ENCODE data around the gene BRSK2. TPM values are rescaled to one million over a fixed set of nuclear protein-coding genes. Genes with fewer than 3 reads are reported as not detected.

The BRSK2 gene
- total and polyA plus RNA-seq, 2 experiments from 2014 or later, result 4.7 to 13.6 TPM

DNA sequence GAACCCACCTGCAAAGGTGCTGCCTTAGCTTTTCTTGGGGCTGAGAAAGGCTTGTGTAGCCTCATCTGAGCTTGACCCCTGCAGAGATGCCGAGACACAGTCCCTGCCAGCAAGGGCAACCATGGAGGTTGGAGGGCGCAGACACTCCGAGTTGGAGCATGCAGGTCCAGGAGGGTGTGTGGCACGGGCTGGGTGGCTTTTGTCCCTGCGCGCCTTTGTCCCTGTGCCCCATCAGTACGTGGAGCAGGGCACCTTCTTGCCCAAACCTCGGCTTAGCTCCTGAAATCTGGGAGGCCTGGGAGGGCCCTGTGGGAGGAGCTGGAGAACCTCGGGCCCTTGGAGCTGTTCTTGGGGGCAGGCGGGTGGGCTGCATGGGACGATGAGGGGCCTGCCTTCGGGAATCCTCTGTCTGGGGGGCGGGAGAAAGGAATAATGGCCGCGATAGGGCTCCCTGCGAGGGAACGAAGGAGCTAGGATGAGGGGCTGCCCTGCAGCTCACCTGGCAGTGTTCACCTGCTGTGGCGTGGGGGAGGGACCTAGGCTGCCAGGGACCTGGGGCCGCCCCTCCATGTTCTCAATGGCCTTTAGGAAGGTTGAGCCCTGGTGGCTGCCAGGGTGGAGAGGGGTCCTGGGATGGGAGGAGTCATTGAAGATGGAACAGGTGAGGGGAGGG is 3.4 kb downstream of the BRSK2 start:
- Histone ChIP-seq H3K4me3 (no peak overlapping the region), H4K20me1 (ENCODE audit: insufficient read depth, poor library complexity, severe bottlenecking) (no peaks in the 10 kb centered on the region)
- WGBS (ENCODE audit: low lambda C conversion rate, missing lambda C conversion rate), result 96% methylated on average over 13 of the region's 19 CpGs

DNA sequence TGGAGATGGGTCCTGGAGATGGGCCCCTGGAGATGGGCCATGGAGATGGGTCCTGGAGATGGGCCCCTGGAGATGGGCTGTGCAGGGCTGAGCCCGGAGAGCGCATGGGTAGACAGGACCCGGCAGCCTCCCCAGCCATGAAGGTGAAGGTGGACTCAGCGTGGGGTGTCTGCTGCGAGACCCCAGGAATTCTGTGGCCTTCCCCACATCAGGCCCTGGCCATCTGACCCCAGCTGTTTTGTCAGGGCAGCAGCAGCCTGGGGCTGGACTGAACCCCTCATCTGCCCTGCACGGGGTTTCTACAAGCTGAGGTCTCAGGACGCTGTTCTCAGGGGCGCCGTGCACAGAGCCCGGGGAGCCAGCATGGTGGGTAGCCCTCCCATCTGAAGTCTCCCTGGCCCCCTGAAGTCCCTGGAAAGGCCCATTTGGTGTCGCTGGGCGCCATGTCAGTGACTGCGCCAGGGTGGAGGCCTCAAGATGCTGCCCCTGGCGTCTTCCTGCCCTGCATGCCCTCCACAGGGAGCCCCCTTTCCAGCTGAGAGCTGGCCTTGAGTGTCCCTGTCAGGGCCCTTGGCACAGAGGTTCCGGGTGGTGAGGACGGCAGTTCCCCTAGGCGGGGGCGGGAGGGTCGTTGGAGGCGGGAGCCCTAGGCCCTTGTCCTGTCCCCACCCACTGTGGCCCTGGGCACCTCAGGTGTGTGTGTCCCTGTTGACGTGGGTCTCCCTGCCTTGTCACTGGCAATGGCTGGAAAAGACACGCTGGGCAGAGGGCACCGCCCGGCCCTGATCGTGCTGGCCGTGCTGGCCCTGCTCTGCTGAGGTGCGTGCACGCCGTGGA is 5.4 kb downstream of the BRSK2 start:
- Histone ChIP-seq H3K4me1 (ENCODE audit: insufficient read depth) (no peaks in the 10 kb centered on the region), H3K9me3 (ENCODE audit: low read depth) (no peaks in the 10 kb centered on the region), H3K9me2 (replicated peaks; ENCODE audit: insufficient read depth) (no peaks in the 10 kb centered on the region), H3K36me3 (replicated peaks; ENCODE audit: insufficient read depth, low read depth) (no peaks in the 10 kb centered on the region), H4K20me1 (ENCODE audit: insufficient read depth, poor library complexity, severe bottlenecking) (no peaks in the 10 kb centered on the region), H3K79me2 (peaks cover 2% of the 10 kb centered on the region), H3K4me2 (no peak overlapping the region), H3K4me3 (no peak overlapping the region), H3K27me3 (peaks cover 18% of the 10 kb centered on the region), H2AFZ (no peak overlapping the region), H3K27ac (no peak overlapping the region)
- TF ChIP-seq EZH2 (IDR thresholded peaks at IDR 0.05; ENCODE audit: borderline replicate concordance) (no peak), EZH2phosphoT487 (IDR thresholded peaks at IDR 0.05; ENCODE audit: low read depth, severe bottlenecking, unreplicated experiment) (no peak)
- TF ChIP-seq, protein P1, sequence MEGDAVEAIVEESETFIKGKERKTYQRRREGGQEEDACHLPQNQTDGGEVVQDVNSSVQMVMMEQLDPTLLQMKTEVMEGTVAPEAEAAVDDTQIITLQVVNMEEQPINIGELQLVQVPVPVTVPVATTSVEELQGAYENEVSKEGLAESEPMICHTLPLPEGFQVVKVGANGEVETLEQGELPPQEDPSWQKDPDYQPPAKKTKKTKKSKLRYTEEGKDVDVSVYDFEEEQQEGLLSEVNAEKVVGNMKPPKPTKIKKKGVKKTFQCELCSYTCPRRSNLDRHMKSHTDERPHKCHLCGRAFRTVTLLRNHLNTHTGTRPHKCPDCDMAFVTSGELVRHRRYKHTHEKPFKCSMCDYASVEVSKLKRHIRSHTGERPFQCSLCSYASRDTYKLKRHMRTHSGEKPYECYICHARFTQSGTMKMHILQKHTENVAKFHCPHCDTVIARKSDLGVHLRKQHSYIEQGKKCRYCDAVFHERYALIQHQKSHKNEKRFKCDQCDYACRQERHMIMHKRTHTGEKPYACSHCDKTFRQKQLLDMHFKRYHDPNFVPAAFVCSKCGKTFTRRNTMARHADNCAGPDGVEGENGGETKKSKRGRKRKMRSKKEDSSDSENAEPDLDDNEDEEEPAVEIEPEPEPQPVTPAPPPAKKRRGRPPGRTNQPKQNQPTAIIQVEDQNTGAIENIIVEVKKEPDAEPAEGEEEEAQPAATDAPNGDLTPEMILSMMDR (IDR thresholded peaks at IDR 0.05; ENCODE audit: poor library complexity), result no peak
- no peak for DNase-seq (ENCODE audit: low spot score)
- WGBS (ENCODE audit: low lambda C conversion rate, missing lambda C conversion rate), result 92% methylated on average over 25 of the region's 29 CpGs

More for the DNA sequence above, 3.4 kb downstream of the BRSK2 start:
- Histone ChIP-seq H3K9me3 (ENCODE audit: low read depth) (no peaks in the 10 kb centered on the region), H3K9me2 (replicated peaks; ENCODE audit: insufficient read depth) (no peaks in the 10 kb centered on the region), H3K4me2 (no peak overlapping the region), H3K27me3 (peaks cover 18% of the 10 kb centered on the region), H3K36me3 (replicated peaks; ENCODE audit: insufficient read depth, low read depth) (no peaks in the 10 kb centered on the region), H2AFZ (no peak overlapping the region), H3K79me2 (peaks cover 2% of the 10 kb centered on the region), H3K27ac (no peak overlapping the region), H3K4me1 (ENCODE audit: insufficient read depth) (peaks cover 7% of the 10 kb centered on the region)
- no peak for DNase-seq (ENCODE audit: low spot score)
- TF ChIP-seq, protein P1 (IDR thresholded peaks at IDR 0.05; ENCODE audit: poor library complexity), result no peak
- TF ChIP-seq EZH2 (IDR thresholded peaks at IDR 0.05; ENCODE audit: borderline replicate concordance) (no peak), EZH2phosphoT487 (IDR thresholded peaks at IDR 0.05; ENCODE audit: low read depth, severe bottlenecking, unreplicated experiment) (no peak)

DNA sequence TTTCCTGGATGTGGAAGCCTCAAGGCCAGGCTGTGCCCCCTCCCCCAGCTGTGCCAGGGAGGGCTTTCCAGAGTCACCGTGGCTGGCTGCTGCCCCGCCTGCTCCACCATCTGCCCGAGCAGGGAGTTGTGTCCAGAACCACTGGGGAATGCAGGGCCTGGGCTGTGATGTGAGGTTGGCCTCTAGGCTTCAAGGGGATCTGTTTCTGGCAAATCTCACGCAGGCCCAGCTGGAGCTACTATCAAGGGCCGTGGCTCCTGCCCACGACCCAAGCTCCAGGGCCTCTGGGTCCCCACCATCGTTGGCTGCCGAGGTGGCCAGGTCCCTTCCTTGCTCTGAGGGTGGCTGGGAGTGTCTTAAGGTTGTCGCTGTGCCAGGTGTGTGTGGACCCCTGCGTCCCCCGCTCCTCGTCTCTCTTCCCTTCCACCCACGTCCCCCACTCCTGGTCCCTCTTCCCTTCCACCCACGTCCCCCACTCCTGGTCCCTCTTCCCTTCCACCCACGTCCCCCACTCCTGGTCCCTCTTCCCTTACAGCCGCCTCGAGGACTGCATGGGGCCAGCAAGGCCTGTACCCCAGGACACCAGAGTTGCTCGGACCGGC is 6.1 kb downstream of the BRSK2 start:
- no peak overlapping the region for H3K4me3 ChIP-seq
- no peak overlapping the region for H2AFZ ChIP-seq
- H3K27me3 ChIP-seq, result peaks cover 16% of the 10 kb centered on the region
- H3K4me2 ChIP-seq, result no peak overlapping the region
- H4K20me1 ChIP-seq (ENCODE audit: insufficient read depth, poor library complexity, severe bottlenecking), result no peaks in the 10 kb centered on the region
- TF ChIP-seq, protein P1 (IDR thresholded peaks at IDR 0.05; ENCODE audit: poor library complexity), result no peak
- TF ChIP-seq EZH2 (IDR thresholded peaks at IDR 0.05; ENCODE audit: borderline replicate concordance), result no peak
- H3K4me1 ChIP-seq (ENCODE audit: insufficient read depth), result no peaks in the 10 kb centered on the region
- H3K9me3 ChIP-seq (ENCODE audit: low read depth), result no peaks in the 10 kb centered on the region
- no peaks in the 10 kb centered on the region for H3K9me2 ChIP-seq (replicated peaks; ENCODE audit: insufficient read depth)
- H3K79me2 ChIP-seq, result peaks cover 2% of the 10 kb centered on the region
- H3K36me3 ChIP-seq (replicated peaks; ENCODE audit: insufficient read depth, low read depth), result no peaks in the 10 kb centered on the region
- no peak overlapping the region for H3K27ac ChIP-seq
- 85% methylated on average over 13 of the region's 19 CpGs for WGBS (ENCODE audit: low lambda C conversion rate, missing lambda C conversion rate)
- no peak for DNase-seq (ENCODE audit: low spot score)
